HepG2 (cell line): ENCODE data around the gene ZBTB7C. TPM values are rescaled to one million over a fixed set of nuclear protein-coding genes. Genes with fewer than 3 reads are reported as not detected.

Experiments
- ATAC-seq: fragments of 200-7000 bp; cut with Tn5 transposase; 3 replicates; pipeline ENCODE4 v1.9.1; 2020; ENCODE audit warnings: mild to moderate bottlenecking, moderate library complexity
- BruUV-seq: library from RNA; stranded (reverse); fragments of 400-500 nt; replicated peaks from 2 replicates; lab custom pipeline; 2021; lab: Mats Ljungman, UMichigan
- CTCF ChIA-PET: fragments of 300-600 bp; formaldehyde crosslinking; extraction: SDS; loops from one replicate; lab custom pipeline; 2021; ENCODE audit warnings: low total read pairs, inconsistent platforms, low intra/inter-chr PET ratio; lab: Yijun Ruan, JAX
- POLR2A ChIA-PET: fragments of 350-600 bp; sonication (Branson Sonifier 250); formaldehyde crosslinking; loops from one replicate; lab custom pipeline; 2020; ENCODE audit warnings: antibody characterized with exemption, inconsistent platforms; lab: Yijun Ruan, JAX
- DNase-seq: peaks from one replicate; pipeline ENCODE4 v3.0.0-alpha.2; 2015; ENCODE audit warnings: low spot score
- FAIRE-seq: peaks from 3 replicates; lab custom pipeline; 2011; peaks lifted over from hg19 to GRCh38; lab: Jason Lieb, UNC
- H2AFZ ChIP-seq: one replicate; pipeline ENCODE4 v1.6.1; 2011; ENCODE audit warnings: low read length, inconsistent platforms
- H3K27ac ChIP-seq: fragments of 300-600 bp; 3 replicates; pipeline ENCODE4 v1.8.0; 2011; ENCODE audit warnings: mixed run types, mild to moderate bottlenecking, mixed read lengths, low read length, inconsistent platforms; ENCODE audit not compliant: insufficient read depth; ENCODE audit errors: extremely low read length
- H3K27me3 ChIP-seq, 2 experiments: fragments of 200-600 bp in 1 of 2; 2 replicates in 1 of 2; 3 replicates in 1 of 2; pipeline versions ENCODE4 v1.6.0 to v1.8.0; 2011; ENCODE audit warnings: low read length in 2 of 2, mild to moderate bottlenecking in 2 of 2, moderate library complexity in 2 of 2, inconsistent platforms in 1 of 2; ENCODE audit not compliant: insufficient read depth in 2 of 2, control insufficient read depth in 1 of 2
- H3K36me3 ChIP-seq, 2 experiments: fragments of 200-600 bp in 1 of 2; replicated peaks in 1 of 2; 2 replicates in 1 of 2; 3 replicates in 1 of 2; pipeline versions ENCODE4 v1.5.1 to v1.8.0; 2011; ENCODE audit warnings: low read length in 2 of 2, inconsistent platforms in 1 of 2; ENCODE audit not compliant: insufficient read depth in 2 of 2, control insufficient read depth in 1 of 2
- H3K4me1 ChIP-seq: 2 replicates; pipeline ENCODE4 v1.5.1; 2012; ENCODE audit warnings: low read length, inconsistent platforms; ENCODE audit not compliant: insufficient read depth
- H3K4me2 ChIP-seq: 2 replicates; pipeline ENCODE4 v1.6.0; 2011; ENCODE audit warnings: low read depth, low read length, inconsistent platforms
- H3K4me3 ChIP-seq, 3 experiments: fragments of 200-600 bp in 1 of 3; sonication (generic), shearing (Covaris generic) in 1 of 3; replicated peaks in 1 of 3; 2 replicates each; pipeline ENCODE4 v1.5.1; 2011 to 2016; ENCODE audit warnings: low read length in 3 of 3, inconsistent platforms in 2 of 3, low read depth in 2 of 3, mild to moderate bottlenecking in 2 of 3, control low read depth in 1 of 3, mixed read lengths in 1 of 3; ENCODE audit not compliant: insufficient read depth in 1 of 3
- H3K79me2 ChIP-seq: one replicate; pipeline ENCODE4 v1.6.1; 2011; ENCODE audit warnings: low read length, inconsistent platforms; ENCODE audit not compliant: insufficient read depth
- H3K9ac ChIP-seq: 2 replicates; pipeline ENCODE4 v1.6.0; 2011; ENCODE audit warnings: mild to moderate bottlenecking, low read depth, low read length, inconsistent platforms; ENCODE audit not compliant: insufficient read depth
- H3K9me3 ChIP-seq: 2 replicates; pipeline ENCODE4 v1.5.1; 2012; ENCODE audit warnings: mild to moderate bottlenecking, low read length
- H4K20me1 ChIP-seq: 2 replicates; pipeline ENCODE4 v1.6.0; 2011; ENCODE audit warnings: inconsistent platforms, mild to moderate bottlenecking, low read length, moderate library complexity; ENCODE audit not compliant: insufficient read depth
- CBX5 ChIP-seq: sonication (generic); formaldehyde crosslinking; IDR thresholded peaks from 2 replicates; pipeline ENCODE4 v1.4.0; 2020; ENCODE audit warnings: missing genetic modification reagents, borderline replicate concordance
- DMAP1 ChIP-seq: IDR thresholded peaks from 2 replicates; pipeline ENCODE4 v1.6.1; 2016
- GABPB1 ChIP-seq: IDR thresholded peaks from 2 replicates; pipeline ENCODE4 v1.6.1; 2016; ENCODE audit warnings: mild to moderate bottlenecking, missing genetic modification reagents, moderate library complexity, missing compliant biosample characterization
- HDAC1 ChIP-seq: sonication (generic); formaldehyde crosslinking; IDR thresholded peaks from 2 replicates; pipeline ENCODE4 v1.5.1; 2020; ENCODE audit warnings: mild to moderate bottlenecking, missing genetic modification reagents
- MED8 ChIP-seq: sonication (generic); formaldehyde crosslinking; IDR thresholded peaks from 2 replicates; pipeline ENCODE4 v1.8.1; 2023; ENCODE audit warnings: mild to moderate bottlenecking, missing genetic modification reagents; ENCODE audit not compliant: insufficient replicate concordance
- RAD21 ChIP-seq: fragments of 450-650 bp; formaldehyde crosslinking; IDR thresholded peaks from 2 replicates; pipeline ENCODE4 v1.5.0; 2020; ENCODE audit warnings: mild to moderate bottlenecking
- SMC3 ChIP-seq: IDR thresholded peaks from 2 replicates; pipeline ENCODE4 v1.6.1; 2011; ENCODE audit warnings: low read length, improper control_type of control experiment
- SRSF1 ChIP-seq: fragments of 200-400 bp; formaldehyde crosslinking; optimal IDR thresholded peaks from 2 replicates; pipeline ENCODE3; 2017; ENCODE audit warnings: mild to moderate bottlenecking, low read depth, low read length, moderate library complexity
- ZNF432 ChIP-seq: sonication (generic); formaldehyde crosslinking; IDR thresholded peaks from 2 replicates; pipeline ENCODE4 v1.5.0; 2020; ENCODE audit warnings: missing genetic modification reagents, mild to moderate bottlenecking, borderline replicate concordance
- ZNF567 ChIP-seq: sonication (generic); formaldehyde crosslinking; IDR thresholded peaks from 2 replicates; pipeline ENCODE4 v1.8.1; 2023; ENCODE audit warnings: mild to moderate bottlenecking, missing genetic modification reagents, borderline replicate concordance
- ZSCAN12 ChIP-seq: sonication (generic); formaldehyde crosslinking; IDR thresholded peaks from 2 replicates; pipeline ENCODE4 v1.9.0; 2021; ENCODE audit warnings: mild to moderate bottlenecking, missing genetic modification reagents
- whole genome bisulfite sequencing: methylation state at CpG from one replicate; pipeline ENCODE4 v1.1.6; 2017; ENCODE audit warnings: low lambda C conversion rate; 5-methylcytosine and 5-hydroxymethylcytosine counted together
- in situ Hi-C: cut with HindIII; loops from 2 replicates; pipeline ENCODE4 v1.10.0; 2017; ENCODE audit warnings: low pct_unique_long_range_greater_than_20kb; ENCODE audit not compliant: extremely low pct_ligation_motif_present
- intact Hi-C: fragments of 100-400 bp; cut with micrococcal nuclease; formaldehyde crosslinking; loops from one replicate; pipeline ENCODE4 v1.10.0; 2022; ENCODE audit not compliant: unreplicated experiment
- polyA plus RNA-seq, 8 experiments: library from polyadenylated mRNA; depleted of rRNA in 3 of 8; stranded (reverse) in 7 of 8; unstranded in 1 of 8; fragments of >200 nt; fragmentation: Illumina TruSeq in 4 of 8; extraction: Trizol in 4 of 8; gene quantifications; 2 replicates each; pipeline versions ENCODE4 v1.2.1 to v1.2.3, GENCODE V29; 2011 to 2016; ENCODE audit warnings: low read depth in 4 of 8, missing spikeins in 1 of 8, mixed read lengths in 1 of 8; ENCODE audit not compliant: insufficient read depth in 1 of 8
- total RNA-seq, 5 experiments: library from RNA; depleted of rRNA; stranded (reverse); fragments of >200 nt; fragmentation: Illumina TruSeq; extraction: Trizol; gene quantifications; 2 replicates each; pipeline ENCODE4 v1.2.3, GENCODE V29; 2016; ENCODE audit warnings: low read depth in 1 of 5
- TF ChIP-seq, protein P1 (sequence below): sonication (generic); formaldehyde crosslinking; IDR thresholded peaks from 2 replicates; pipeline ENCODE4 v1.4.0; 2020; ENCODE audit warnings: mild to moderate bottlenecking, low read depth, missing genetic modification reagents
- TF ChIP-seq, protein P2 (sequence below): sonication (generic); formaldehyde crosslinking; IDR thresholded peaks from 2 replicates; pipeline ENCODE4 v1.8.0; 2022; ENCODE audit warnings: missing genetic modification reagents, mild to moderate bottlenecking, moderate library complexity, borderline replicate concordance

ZBTB7C gene
- total and polyA plus RNA-seq, 2 of the 13 experiments (the other 11 are each of a cell fraction or from before 2014, with no cell fraction given) = 0.01 to 0.04 TPM

DNA sequence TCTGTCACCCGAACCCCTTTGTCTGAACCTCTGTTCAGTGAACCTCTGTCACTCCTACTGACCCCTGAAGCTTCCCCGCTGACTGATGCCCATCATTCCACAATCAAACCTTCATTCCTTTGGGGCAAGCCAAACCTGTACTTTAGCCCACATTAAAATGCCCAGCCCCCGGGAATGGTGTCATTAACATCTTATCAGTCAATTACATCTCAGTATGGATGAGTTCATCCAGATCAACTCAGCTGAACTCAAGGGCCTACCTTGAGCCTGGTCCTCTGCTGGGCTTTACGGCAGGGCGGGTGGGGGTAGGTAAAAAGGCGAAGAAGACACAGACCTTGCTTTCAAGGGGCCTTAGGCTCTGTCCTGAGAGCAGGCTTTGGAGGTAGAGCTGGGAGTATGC is 324.3 kb downstream of the ZBTB7C start:
- Histone ChIP-seq H3K27ac (no peak overlapping the region), H3K4me1 (no peaks in the 10 kb centered on the region)
- CTCF ChIA-PET = no interaction called here
- WGBS = 47% methylated on average over 6 of the region's 6 CpGs
- in situ Hi-C loops = no loop called here
- ATAC-seq = no peak; the same call in 2 of the 3 replicates
- no TSS peak for BruUV-seq
- no peak for TF ChIP-seq MED8 (CRISPR knock-in tag)
- no peak for TF ChIP-seq DMAP1 (CRISPR knock-in tag)
- TF ChIP-seq ZSCAN12 = no peak
- no peak for TF ChIP-seq SMC3
- TF ChIP-seq RAD21 (CRISPR knock-in tag) = no peak
- TF ChIP-seq SRSF1 = no peak
- no peak for TF ChIP-seq ZNF567 (CRISPR knock-in tag)
- no peak for TF ChIP-seq ZNF432 (CRISPR knock-in tag)
- TF ChIP-seq HDAC1 = no peak
- TF ChIP-seq CBX5 (CRISPR knock-in tag) = no peak
- no peak for TF ChIP-seq GABPB1 (CRISPR knock-in tag)
- TF ChIP-seq, protein P1, sequence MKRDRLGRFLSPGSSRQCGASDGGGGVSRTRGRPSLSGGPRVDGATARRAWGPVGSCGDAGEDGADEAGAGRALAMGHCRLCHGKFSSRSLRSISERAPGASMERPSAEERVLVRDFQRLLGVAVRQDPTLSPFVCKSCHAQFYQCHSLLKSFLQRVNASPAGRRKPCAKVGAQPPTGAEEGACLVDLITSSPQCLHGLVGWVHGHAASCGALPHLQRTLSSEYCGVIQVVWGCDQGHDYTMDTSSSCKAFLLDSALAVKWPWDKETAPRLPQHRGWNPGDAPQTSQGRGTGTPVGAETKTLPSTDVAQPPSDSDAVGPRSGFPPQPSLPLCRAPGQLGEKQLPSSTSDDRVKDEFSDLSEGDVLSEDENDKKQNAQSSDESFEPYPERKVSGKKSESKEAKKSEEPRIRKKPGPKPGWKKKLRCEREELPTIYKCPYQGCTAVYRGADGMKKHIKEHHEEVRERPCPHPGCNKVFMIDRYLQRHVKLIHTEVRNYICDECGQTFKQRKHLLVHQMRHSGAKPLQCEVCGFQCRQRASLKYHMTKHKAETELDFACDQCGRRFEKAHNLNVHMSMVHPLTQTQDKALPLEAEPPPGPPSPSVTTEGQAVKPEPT (CRISPR knock-in tag) = no peak
- TF ChIP-seq, protein P2, sequence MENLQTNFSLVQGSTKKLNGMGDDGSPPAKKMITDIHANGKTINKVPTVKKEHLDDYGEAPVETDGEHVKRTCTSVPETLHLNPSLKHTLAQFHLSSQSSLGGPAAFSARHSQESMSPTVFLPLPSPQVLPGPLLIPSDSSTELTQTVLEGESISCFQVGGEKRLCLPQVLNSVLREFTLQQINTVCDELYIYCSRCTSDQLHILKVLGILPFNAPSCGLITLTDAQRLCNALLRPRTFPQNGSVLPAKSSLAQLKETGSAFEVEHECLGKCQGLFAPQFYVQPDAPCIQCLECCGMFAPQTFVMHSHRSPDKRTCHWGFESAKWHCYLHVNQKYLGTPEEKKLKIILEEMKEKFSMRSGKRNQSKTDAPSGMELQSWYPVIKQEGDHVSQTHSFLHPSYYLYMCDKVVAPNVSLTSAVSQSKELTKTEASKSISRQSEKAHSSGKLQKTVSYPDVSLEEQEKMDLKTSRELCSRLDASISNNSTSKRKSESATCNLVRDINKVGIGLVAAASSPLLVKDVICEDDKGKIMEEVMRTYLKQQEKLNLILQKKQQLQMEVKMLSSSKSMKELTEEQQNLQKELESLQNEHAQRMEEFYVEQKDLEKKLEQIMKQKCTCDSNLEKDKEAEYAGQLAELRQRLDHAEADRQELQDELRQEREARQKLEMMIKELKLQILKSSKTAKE (CRISPR knock-in tag) = no peak
- TF ChIP-seq, all 625 proteins: peak for 0
- H2AFZ ChIP-seq = no peak overlapping the region
- no peak overlapping the region for H3K9ac ChIP-seq
- no peak for DNase-seq
- H3K27me3 ChIP-seq = 0 out of 5 replicates have a peak, but pooled peaks cover 0 to 2% of the 10 kb centered on the region in 2 experiments
- no peak for FAIRE-seq
- H4K20me1 ChIP-seq = no peaks in the 10 kb centered on the region
- POLR2A ChIA-PET = no interaction called here
- H3K4me2 ChIP-seq = no peak overlapping the region
- intact Hi-C loops = no loop called here
- H3K9me3 ChIP-seq = no peaks in the 10 kb centered on the region
- H3K4me3 ChIP-seq = no peak overlapping the region
- no peaks in the 10 kb centered on the region for H3K36me3 ChIP-seq
- H3K79me2 ChIP-seq = no peaks in the 10 kb centered on the region
